GM21381 (cell line): ENCODE results near the gene POLR1C.
"Not testable (repeated sequence)": the region's sequence is repeated elsewhere in the genome, so short reads cannot be mapped to it uniquely, and the experiment has no call there.

ENCODE experiments used
- ATAC-seq: cut with Tn5 transposase; IDR thresholded peaks from one replicate; pipeline ENCODE4 v1.9.1; 2021; ENCODE audit warnings: mild to moderate bottlenecking, moderate library complexity; ENCODE audit not compliant: unreplicated experiment

The POLR1C gene

DNA sequence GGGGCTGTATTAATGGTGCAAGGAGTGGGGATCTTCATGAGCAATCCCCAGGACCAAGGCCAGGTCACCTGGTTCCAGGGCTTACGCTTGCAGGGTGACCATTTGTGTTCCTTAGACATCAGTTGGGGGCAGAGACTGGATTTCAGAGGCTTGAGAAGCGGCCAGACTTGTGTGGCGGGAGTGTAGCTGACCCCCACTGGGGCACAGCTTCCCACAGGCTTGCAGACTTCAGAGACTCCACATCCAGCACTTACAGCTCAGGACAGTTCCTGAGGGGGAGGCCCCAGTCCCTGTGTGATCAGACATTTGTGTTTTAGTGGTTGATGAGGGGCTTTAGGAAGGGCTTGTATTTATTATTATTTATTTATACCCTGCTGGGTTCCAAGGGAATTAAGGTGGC is 24.2 kb upstream of the POLR1C start:
- ATAC-seq: no peak

GRCh38 chr6:43493230-43493629 is 23.7 kb upstream of the POLR1C start:
- no peak for ATAC-seq

DNA sequence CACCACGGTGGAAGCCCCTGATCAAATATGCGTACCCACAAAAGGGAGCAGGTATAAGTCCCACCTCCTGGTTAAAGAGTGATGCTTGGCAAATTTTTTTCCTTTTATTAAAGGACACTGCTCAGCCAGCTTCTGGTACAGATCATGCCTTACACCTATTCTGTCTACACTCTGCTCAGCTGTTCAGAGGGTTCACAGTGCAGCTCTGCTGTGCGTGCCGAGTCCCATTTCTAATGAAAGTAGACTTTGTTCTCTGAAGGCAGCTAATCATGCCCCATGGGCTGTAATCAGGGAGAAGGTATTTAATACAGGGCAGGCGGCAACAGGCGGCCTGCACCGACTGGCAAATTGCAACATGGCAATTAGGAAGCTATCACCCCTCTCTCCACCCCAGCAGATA is 23.1 kb upstream of the POLR1C start:
- no peak for ATAC-seq

DNA sequence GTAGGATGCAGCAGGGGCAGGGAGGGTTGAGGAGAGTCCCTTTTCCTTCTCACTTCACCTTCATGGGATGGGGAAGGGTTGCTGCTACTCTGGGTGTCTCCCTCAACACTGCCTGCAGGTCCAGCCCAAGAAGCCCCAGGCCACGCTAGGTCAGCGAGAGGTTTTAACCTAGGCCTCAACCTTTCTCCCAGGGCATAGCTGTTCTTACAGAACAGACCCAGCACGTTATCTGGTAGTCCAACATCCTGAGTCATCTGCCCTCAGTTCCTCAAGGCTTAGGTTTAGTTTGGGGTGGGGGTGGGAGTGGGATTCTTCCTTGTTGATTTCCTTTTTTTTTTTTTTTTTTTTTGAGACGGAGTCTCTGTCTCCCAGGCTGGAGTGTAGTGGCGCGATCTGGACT is 22.6 kb upstream of the POLR1C start:
- ATAC-seq: no peak

- ATAC-seq: no peak
Measured at GRCh38 chr6:43494766-43495165, 22.1 kb upstream of the POLR1C start.

DNA sequence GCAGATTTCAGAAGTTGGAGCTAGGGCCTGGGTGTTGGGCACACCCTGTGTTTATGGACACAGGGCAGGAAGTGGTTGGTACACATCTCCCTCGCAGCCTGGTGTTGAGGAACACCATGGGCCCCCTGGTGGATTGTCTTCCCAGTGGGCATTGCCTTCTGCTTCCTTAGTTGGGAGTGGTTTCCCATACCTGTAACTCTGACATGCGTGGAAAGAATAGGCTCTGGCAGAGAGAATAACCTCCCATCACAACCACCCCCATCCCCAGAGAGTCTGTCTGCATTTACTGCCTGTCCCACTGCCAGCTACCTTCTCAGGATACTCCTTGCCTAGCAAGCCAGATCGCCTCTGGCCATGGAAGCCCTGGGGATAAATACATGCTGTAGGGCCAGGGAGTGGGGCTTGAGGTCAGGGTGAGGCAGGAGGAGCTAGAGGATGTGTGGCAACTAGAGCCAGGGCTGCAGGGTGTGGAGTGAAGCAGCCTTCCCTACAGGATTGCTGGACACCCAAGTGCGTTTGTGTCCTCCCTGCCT is 21.4 kb upstream of the POLR1C start:
- no peak for ATAC-seq

DNA sequence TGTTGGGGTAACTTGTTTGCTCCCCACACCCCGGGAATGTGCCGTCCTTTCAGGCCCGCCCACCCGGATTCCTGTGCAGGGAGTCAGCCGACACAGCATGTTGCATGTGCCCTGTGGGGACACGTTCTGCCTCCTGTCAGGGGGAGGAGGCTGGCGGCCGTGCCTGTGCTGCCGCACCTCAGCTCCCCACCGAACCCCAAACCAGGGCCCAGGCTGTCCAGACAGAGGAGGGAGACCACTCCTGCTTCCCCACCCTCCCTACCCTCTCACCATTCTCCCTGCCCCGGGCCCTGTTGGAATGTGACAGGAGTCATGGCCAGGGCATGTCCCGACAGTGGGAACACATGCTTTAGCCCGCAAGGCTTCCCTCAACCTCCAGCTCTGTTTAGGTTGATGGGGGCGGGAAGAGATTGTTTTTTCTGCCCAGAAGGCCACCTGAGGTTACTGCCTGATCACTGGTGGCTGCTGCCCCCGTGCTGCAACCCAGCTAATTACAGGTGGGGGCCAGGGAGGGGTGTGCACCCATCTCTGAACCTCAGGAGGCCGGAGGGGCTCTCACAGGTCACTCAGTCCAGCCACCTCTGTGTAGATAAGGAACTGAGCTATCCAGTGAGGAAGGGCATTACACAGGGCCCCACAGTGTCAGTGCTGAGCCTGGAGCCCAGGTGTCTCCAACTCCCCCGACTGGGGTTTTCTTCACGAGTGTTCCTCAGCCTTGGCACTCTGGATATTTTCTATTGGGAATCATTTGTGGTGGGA is 20.3 kb upstream of the POLR1C start:
- no peak for ATAC-seq

- no peak for ATAC-seq
Measured at GRCh38 chr6:43497129-43497396, 19.8 kb upstream of the POLR1C start.

- no peak for ATAC-seq
Measured at GRCh38 chr6:43497689-43498088, 19.2 kb upstream of the POLR1C start.

DNA sequence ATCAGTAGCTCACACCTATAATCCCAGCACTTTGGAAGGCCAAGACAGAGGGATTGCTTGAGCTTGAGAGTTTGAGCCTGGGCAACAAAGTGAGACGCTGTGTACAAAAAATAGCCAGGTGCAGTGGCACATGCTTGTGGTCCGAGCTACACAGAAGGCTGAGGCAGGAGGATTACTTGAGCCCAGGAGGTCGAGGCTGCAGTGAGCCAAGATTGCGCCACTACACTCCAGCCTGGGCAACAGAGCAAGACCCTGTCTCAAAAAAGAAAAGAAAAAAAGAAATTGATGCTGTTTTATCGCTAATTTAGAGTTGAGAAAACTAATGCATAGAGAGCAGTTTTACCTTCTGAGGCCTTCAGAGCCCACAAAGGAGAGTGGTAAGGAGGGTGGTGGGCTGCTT is 18.6 kb upstream of the POLR1C start:
- not testable (repeated sequence) for ATAC-seq

GRCh38 chr6:43499028-43499815 is 17.7 kb upstream of the POLR1C start:
- no peak for ATAC-seq

GRCh38 chr6:43500921-43501320 is 16.0 kb upstream of the POLR1C start:
- no peak for ATAC-seq

- no peak for ATAC-seq
Measured at GRCh38 chr6:43502666-43503065, 14.2 kb upstream of the POLR1C start.

GRCh38 chr6:43503443-43503842 is 13.4 kb upstream of the POLR1C start:
- ATAC-seq: no peak

- no peak for ATAC-seq
Measured at GRCh38 chr6:43504756-43505593, 11.9 kb upstream of the POLR1C start.

- ATAC-seq: no peak
Measured at GRCh38 chr6:43505718-43506117, 11.2 kb upstream of the POLR1C start.

DNA sequence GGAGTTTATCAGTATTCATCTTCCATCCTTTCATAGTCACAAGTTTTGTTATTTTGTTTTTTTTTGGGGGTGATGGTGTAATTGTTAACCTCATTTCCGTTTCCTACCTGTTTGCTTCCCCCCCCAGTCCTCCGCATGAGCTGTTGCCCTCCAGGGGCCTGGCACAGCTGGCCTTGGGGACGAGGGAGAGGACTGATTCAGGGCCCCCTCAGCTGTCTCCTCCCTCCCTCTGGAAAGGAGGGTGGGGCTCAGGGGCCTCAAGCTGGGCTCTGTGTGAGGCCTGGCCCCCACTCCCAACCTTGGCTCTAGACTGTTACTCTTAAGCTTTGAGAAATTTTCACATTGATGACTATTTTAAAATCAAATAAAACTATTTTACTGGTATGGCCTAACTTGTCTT is 10.7 kb upstream of the POLR1C start:
- ATAC-seq: no peak

GRCh38 chr6:43506667-43507471 is 10.0 kb upstream of the POLR1C start:
- peak; percentile 48 for ATAC-seq

DNA sequence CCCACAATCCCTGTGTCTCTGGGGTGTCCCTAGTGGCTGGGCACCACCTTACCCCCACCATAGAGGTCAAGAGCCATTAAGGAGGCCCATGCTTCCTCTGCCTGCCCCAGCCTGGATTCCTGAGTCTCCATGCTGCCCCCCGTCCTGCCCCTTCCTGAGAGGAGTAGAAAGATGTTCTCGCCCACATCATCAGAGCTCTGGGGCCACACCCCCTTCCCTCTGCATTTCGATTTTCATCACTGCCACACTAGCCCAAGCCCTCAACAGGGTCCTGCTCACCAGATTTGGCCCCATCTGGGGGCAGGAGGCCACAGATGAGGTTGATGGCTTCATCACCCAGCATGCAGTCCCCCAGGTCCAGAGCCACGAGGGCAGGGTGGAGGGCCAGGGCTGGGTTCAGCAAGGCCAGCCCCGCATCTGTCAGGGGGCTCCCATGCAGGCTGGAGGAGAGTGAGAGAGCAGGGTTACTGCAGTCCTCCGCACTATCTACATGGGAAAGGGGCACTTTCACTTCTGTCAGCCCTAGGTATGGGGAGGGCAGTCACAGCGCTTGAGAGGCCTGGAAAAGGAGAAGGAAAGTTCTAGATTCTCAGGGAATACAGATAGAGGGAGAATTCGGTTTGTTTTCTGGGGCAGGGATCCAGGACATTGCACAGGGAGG is 8.3 kb upstream of the POLR1C start:
- no peak for ATAC-seq
